Activated CD4-positive, alpha-beta T cell treated with anti-CD3 and anti-CD28 coated beads, Interleukin-10, Interleukin-2, amounts not matched to agents 100 ng/mL and 50 ng/mL, durations not matched to agents 16 hours and 8 hours (primary cell): ENCODE data around the gene STK4.

Source experiments
- DNase-seq: peaks from one replicate; pipeline ENCODE4 v3.0.0-alpha.2; 2020

The STK4 gene

GRCh38 chr20:44955270-44955669 is 11.0 kb upstream of the STK4 start:
- no peak for DNase-seq

DNA sequence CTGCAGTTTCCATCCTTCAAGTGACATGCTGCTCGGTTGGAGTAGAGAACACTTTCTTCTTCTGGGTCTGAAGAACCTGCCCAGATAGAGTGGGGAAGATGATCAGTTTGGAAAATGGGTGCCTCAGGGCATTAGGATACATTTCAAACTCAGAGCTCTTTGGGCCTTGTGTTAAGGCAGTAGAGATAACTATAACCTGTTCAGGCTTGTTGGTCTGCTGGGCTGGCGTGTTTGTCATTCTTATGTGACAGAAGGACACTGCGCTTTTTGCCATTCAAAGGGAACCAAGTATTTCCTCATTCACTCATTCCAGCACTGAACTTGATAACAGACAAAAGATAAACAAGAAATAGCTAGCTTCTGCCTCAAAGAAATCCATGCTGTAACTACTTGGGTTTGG is 9.9 kb upstream of the STK4 start:
- no peak for DNase-seq

GRCh38 chr20:44958276-44958675 is 8.0 kb upstream of the STK4 start:
- no peak for DNase-seq

DNA sequence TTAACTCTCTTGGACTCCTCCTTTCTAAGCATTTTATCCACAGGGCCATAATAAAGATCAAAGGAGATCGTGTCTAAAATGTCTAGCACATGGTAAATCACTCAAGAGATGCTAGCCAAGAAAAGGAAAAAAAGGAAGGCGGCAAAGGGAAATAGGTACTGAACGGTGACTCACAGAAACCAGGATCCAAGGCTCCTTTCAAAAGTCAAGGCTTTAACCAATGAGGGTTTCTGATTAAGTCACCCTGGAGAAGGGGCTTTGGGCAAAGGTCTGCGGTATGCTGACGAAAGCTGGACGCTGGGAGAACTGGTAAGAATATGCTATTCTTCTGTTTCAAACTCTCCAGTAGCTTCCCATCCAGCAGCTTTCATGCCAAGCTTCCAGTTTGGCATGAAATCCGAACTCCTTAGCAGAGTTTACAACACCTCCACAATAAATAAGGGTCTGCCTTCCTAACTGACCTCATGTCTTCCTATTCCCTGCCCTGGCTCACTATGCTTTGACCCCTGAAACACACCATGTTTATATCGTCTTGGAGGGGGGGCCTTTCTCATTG is 7.2 kb upstream of the STK4 start:
- DNase-seq, result peak; percentile 66

GRCh38 chr20:44959638-44960102 is 6.6 kb upstream of the STK4 start:
- DNase-seq, result peak; percentile 44

- DNase-seq, result peak; percentile 98
Measured at GRCh38 chr20:44960103-44960852, 6.0 kb upstream of the STK4 start, which contains the start of gene TOMM34. TSS of gene TOMM34 (minus strand) at chr20:44960397. CDS start at chr20:44960333, 64 bp downstream.

DNA sequence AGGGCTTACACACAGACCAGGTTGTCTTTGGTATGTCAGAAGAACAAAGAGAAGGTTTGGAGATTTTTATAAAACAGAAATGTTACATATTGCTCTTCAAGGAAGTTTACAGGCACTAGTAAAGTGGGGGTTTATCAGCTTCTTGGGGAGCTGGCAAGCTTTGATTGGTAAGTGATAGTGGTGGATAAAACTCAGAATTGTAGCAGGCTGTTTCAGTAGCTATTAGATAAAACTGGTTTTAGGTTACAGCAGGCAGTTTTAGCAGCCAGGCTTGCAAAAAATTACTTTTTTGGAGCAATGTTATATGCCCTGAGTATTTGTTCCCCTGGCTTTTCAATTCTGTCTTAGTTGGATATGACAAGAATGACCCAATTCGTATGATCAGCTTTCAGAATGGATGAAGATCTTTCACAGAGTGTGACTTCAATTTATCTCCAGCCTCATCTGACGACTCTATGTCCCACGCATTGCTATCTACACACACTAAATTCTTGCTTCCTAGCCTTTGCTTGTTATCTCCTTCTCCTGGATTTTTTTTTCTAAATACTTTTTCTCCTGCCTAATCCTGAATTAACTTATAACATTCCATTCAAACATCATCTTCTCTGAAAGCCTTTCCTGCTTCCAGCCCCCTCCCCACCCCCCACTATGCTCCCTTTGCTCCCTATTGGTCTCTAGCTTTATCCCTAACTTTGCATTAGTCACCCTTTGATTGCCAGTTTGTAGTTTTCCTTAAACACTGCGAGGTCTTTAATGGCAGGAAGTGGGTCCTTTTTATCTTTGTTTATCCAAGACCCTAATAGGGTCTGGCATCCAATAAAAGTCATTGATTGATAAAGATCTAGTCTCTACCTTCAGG is 5.1 kb upstream of the STK4 start:
- no peak for DNase-seq

DNA sequence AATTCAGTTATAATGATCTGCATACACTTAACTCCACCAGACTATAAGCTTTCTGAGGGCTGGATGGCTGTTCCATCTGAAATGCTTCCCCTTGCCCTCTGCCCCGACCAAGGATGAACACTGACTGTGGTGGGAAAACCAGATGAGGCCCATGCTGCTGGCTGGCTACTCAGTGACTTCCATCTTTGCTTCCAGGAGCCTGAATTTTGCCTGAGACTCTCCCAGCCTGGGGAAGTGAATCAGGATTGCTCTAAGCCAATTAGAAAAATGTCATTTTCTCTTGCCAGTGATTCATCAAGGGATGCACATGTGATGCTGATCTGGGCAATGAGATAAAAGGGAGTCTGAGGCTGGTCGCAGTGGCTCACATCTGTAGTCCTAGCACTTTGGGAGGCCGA is 4.4 kb upstream of the STK4 start:
- no peak for DNase-seq

DNA sequence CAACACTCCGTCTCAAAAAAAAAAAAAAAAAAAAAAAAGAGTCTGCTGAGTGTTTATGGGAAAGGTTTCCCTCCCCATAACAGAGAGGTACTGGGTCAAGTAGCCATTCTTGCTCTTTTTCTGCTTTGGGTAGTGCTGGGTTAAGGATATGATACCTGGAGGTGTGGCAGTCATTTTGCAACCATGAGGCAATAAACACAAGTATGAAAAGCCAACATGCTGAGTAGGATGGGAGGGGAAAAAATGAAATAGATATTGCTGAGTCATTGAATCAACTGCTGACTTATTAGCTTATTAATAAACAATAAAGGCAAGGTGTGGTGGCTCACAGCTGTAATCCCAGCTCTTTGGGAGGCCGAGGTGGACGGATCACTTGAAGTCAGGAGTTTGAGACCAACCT is 3.8 kb upstream of the STK4 start:
- DNase-seq, result peak; percentile 45

DNA sequence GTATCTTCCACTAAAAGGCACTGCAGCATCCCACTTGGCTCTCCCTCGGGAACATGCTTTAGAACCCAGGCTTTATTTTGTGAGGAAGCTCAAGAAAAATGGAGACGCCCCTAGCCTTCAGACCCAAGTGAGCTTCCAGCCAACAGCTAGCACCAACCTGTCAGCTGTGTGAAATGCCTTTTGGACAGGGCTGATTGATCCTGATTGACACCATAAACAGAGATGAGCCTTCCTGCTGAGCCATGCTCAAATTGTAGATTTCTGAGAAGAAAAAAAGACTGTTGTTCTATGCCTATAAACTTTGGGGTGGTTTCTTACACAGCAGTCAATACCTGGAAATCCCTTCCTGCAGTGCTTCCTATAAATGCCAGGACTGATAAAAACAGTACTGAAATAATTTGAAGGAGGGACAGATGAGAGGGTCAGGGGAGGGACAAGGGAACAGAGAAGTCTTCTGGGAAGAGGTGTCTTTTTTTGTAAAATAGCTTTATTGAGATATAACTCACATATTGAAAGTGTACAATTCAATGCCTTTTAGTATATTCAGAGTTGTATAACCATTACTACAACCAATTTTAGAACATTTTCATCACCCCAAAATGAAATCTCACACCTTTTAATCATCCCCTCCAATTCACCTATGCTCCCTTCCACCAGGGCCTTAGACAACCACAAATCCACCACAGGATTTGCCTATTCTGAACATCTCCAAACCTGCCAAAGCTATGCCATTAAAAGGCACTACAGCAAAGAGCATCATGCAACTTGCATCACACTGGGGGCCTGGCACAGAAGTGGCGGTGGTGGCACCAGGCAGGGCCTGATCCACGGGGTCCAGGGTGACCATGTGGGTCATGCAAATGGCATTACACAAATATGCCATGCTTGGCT is 2.7 kb upstream of the STK4 start:
- peak; percentile 44 for DNase-seq

- DNase-seq, result no peak
Measured at GRCh38 chr20:44965651-44966029, 672 bp upstream of the STK4 start.

GRCh38 chr20:44967207-44967807 is 995 bp downstream of the STK4 start:
- peak; percentile 73 for DNase-seq

GRCh38 chr20:44969300-44969894 is 3.1 kb downstream of the STK4 start:
- DNase-seq, result peak; percentile 60

- peak; percentile 40 for DNase-seq
Measured at GRCh38 chr20:44970243-44970757, 4.0 kb downstream of the STK4 start.

GRCh38 chr20:44973053-44973452 is 6.7 kb downstream of the STK4 start:
- DNase-seq, result no peak

DNA sequence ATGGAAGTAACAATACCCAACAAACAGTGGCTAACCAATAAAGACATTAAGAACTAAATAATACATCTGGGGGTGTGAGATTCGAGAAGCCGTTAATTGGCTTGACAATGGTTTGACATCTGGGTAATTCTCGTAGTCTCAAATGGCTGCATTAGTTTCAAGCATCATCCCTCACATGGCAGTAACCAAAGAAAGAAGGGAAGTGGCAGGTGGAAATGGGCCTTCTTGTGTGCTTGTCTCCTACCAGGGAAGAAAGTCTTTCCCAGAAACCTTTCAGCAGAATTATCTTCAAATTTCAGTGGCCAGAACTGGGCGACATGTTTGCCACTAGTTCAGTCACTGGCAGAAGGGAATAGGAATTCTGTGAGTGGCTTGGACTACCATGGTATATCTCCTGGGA is 10.4 kb downstream of the STK4 start:
- DNase-seq, result no peak

DNA sequence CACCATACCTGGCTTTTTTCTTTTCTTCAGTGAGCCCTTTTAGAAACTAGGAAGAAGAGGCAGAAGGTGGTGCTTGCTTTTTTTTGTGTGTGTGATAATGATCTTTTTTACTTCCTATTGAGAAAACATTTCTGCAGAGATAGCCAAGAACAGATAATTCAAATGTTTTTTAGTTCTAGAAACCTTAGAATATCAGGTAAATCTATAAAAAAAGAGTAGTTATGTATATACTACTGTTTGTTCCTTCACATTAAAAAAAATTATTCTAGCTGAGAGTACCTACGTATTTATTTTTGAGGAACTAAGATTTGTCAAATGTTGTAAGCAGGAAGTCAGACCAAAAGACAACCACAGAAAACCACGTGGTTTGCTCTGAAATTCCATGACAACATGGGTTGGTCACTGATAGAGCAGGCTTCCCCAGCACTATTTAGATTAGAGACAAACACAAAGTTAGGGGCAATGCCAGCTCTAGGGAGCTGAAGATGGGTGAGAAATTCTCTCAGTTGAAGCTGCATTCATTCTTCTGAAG is 12.8 kb downstream of the STK4 start:
- DNase-seq, result peak; percentile 74

GRCh38 chr20:44981736-44982406 is 15.6 kb downstream of the STK4 start:
- DNase-seq, result no peak

- no peak for DNase-seq
Measured at GRCh38 chr20:44983093-44983674, 16.9 kb downstream of the STK4 start.

DNA sequence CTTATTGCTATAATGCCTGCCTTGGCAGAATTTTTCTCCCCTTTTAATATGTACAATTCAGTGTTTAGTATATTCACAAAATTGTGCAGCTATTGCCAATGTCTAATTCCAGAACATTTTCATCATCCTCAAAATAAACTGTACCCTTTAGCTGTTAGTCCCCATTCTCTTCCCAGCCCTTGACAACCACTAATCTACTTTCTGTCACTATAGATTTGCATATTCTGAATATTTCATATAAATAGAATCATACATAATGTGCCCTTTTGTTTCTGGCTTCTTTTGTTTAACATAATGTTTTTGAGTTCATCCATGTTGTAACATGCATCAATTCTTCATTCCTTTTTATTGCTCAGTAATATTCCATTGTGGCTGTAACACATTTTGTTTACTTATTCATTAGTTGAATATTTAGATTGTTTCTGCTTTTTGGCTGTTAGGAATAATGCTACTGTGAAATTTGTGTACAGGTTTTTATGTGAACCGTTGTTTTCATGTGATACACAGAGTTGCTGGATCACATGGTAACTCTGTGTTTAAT is 22.4 kb downstream of the STK4 start:
- no peak for DNase-seq
